ENCODE data around the gene MFSD12.

DNA sequence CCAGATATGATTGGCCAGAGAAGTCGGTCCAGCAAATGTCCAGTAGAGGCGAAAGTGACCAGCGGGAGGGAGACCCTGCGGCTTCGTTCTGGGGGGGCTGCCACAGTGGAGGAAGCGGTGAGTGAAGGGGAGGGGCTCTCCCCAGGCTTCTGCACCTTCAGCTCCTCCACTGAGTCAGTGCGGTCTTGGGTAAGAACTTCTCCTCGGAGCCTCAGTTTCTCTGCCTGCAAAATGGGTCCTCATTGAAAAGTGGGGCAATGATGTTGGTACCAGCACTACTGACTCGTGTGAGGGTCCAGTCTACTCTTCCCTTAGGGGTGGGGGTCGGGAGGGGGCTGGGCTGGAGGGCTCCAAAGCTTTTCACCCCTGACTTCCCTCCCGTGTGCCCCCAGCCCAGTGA lies 32.1 kb upstream of the MFSD12 start:
- TF ChIP-seq, protein P1, sequence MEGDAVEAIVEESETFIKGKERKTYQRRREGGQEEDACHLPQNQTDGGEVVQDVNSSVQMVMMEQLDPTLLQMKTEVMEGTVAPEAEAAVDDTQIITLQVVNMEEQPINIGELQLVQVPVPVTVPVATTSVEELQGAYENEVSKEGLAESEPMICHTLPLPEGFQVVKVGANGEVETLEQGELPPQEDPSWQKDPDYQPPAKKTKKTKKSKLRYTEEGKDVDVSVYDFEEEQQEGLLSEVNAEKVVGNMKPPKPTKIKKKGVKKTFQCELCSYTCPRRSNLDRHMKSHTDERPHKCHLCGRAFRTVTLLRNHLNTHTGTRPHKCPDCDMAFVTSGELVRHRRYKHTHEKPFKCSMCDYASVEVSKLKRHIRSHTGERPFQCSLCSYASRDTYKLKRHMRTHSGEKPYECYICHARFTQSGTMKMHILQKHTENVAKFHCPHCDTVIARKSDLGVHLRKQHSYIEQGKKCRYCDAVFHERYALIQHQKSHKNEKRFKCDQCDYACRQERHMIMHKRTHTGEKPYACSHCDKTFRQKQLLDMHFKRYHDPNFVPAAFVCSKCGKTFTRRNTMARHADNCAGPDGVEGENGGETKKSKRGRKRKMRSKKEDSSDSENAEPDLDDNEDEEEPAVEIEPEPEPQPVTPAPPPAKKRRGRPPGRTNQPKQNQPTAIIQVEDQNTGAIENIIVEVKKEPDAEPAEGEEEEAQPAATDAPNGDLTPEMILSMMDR (conservative IDR thresholded peaks at IDR 0.05 in 1 of 2, IDR thresholded peaks at IDR 0.05 in 1 of 2; ENCODE audit: extremely low read depth in 1 of 2, insufficient read depth in 1 of 2, low read depth in 1 of 2, low read length in 2 of 2): no peak
- no peak for TF ChIP-seq EZH2 (IDR thresholded peaks at IDR 0.05; ENCODE audit: borderline replicate concordance, low read length)

All from mammary epithelial cell (primary cell).